HCT116 (cell line): ENCODE measurements around the gene TOP3B. TPM values are rescaled to one million over a fixed set of nuclear protein-coding genes. Genes with fewer than 3 reads are reported as not detected.

Source experiments
- ATAC-seq: fragments of 200-7000 bp; cut with Tn5 transposase; 2 replicates; pipeline ENCODE4 v1.9.1; 2020; ENCODE audit warnings: mild to moderate bottlenecking, moderate library complexity
- BruUV-seq: library from RNA; stranded (reverse); fragments of 400-500 nt; replicated peaks from 2 replicates; lab custom pipeline; 2021; lab: Mats Ljungman, UMichigan
- CTCF ChIA-PET: fragments of 300-600 bp; sonication (Branson Sonifier 250); formaldehyde crosslinking; loops from one replicate; lab custom pipeline; 2021; ENCODE audit warnings: antibody characterized with exemption; lab: Charles Lee
- POLR2A ChIA-PET: fragments of 300-600, 350-600 bp; sonication (Branson Sonifier 250); formaldehyde crosslinking; loops from one replicate; lab custom pipeline; 2021; ENCODE audit warnings: antibody characterized with exemption; lab: Charles Lee
- RAD21 ChIA-PET, 2 experiments: fragments of 300-600 bp; sonication (Branson Sonifier 250); formaldehyde crosslinking; loops; one replicate each; lab custom pipeline; 2023; ENCODE audit warnings: low total read pairs in 2 of 2; ENCODE audit not compliant: uncharacterized antibody in 2 of 2, unreplicated experiment in 2 of 2, low non-redundant PET in 1 of 2; lab: Charles Lee
- DNase-seq: peaks from one replicate; pipeline ENCODE4 v3.0.0-alpha.2; 2010; ENCODE audit warnings: low read depth, low spot score
- H2AFZ ChIP-seq: fragments of 200-600 bp; shearing (Covaris generic), sonication (generic); 2 replicates; pipeline ENCODE4 v1.6.1; 2017; ENCODE audit warnings: low read depth, mixed run types, mixed read lengths, antibody characterized with exemption, low read length; ENCODE audit not compliant: poor library complexity, severe bottlenecking
- H3K27ac ChIP-seq: 2 replicates; pipeline ENCODE4 v1.5.1; 2012; ENCODE audit warnings: low read depth, low read length
- H3K27me3 ChIP-seq: fragments of 200-600 bp; sonication (generic); 2 replicates; pipeline ENCODE4 v1.6.1; 2016; ENCODE audit warnings: mixed run types, low read length, mixed read lengths; ENCODE audit not compliant: insufficient read depth
- H3K36me3 ChIP-seq, 2 experiments: fragments of 200-500 bp in 1 of 2; fragments of 200-600 bp in 1 of 2; sonication (Bioruptor generic) in 1 of 2; sonication (generic) in 1 of 2; 2 replicates each; pipeline versions ENCODE4 v1.5.1 to v1.6.1; 2014 to 2016; ENCODE audit warnings: low read length in 2 of 2, inconsistent platforms in 1 of 2, mixed read lengths in 1 of 2, mixed run types in 1 of 2; ENCODE audit not compliant: insufficient read depth in 2 of 2, control insufficient read depth in 1 of 2
- H3K4me1 ChIP-seq, 2 experiments: fragments of 200-600 bp in 1 of 2; sonication (generic) in 1 of 2; 2 replicates each; pipeline versions ENCODE4 v1.5.1 to v1.6.1; 2012 to 2017; ENCODE audit warnings: low read length in 2 of 2, inconsistent platforms in 1 of 2, mild to moderate bottlenecking in 1 of 2, mixed read lengths in 1 of 2, mixed run types in 1 of 2, moderate library complexity in 1 of 2; ENCODE audit not compliant: insufficient read depth in 2 of 2, control insufficient read depth in 1 of 2
- H3K4me2 ChIP-seq: fragments of 200-600 bp; sonication (generic); 2 replicates; pipeline ENCODE4 v1.6.1; 2017; ENCODE audit warnings: mixed run types, low read length, mixed read lengths
- H3K4me3 ChIP-seq, 2 experiments: fragments of 200-600 bp in 1 of 2; sonication (generic) in 1 of 2; replicated peaks in 1 of 2; 2 replicates each; pipeline ENCODE4 v1.5.1; 2011 to 2016; ENCODE audit warnings: low read length in 2 of 2, control low read depth in 1 of 2, low read depth in 1 of 2, mild to moderate bottlenecking in 1 of 2, mixed read lengths in 1 of 2, mixed run types in 1 of 2
- H3K79me2 ChIP-seq: fragments of 200-600 bp; sonication (generic); 2 replicates; pipeline ENCODE4 v1.6.1; 2017; ENCODE audit warnings: mild to moderate bottlenecking, mixed run types, low read length, moderate library complexity, mixed read lengths; ENCODE audit not compliant: insufficient read depth
- H3K9ac ChIP-seq: fragments of 200-600 bp; sonication (generic); 2 replicates; pipeline ENCODE4 v1.6.1; 2016; ENCODE audit warnings: low read length, mixed read lengths
- H3K9me2 ChIP-seq: fragments of 200-600 bp; sonication (generic), shearing (Covaris generic); 2 replicates; pipeline ENCODE4 v1.6.1; 2017; ENCODE audit warnings: mixed run types, mild to moderate bottlenecking, moderate library complexity; ENCODE audit not compliant: insufficient read depth
- H3K9me3 ChIP-seq, 2 experiments: fragments of 200-500 bp in 1 of 2; fragments of 200-600 bp in 1 of 2; sonication (Bioruptor generic) in 1 of 2; sonication (generic) in 1 of 2; 2 replicates each; pipeline ENCODE4 v1.6.1; 2014 to 2017; ENCODE audit warnings: low read length in 2 of 2, mixed read lengths in 2 of 2, inconsistent platforms in 1 of 2, low read depth in 1 of 2, mild to moderate bottlenecking in 1 of 2, mixed run types in 1 of 2, moderate library complexity in 1 of 2; ENCODE audit not compliant: control insufficient read depth in 1 of 2, insufficient read depth in 1 of 2
- H4K20me1 ChIP-seq: fragments of 200-600 bp; sonication (generic), shearing (Covaris generic); 2 replicates; pipeline ENCODE4 v1.6.1; 2017; ENCODE audit warnings: mixed run types, mild to moderate bottlenecking, moderate library complexity; ENCODE audit not compliant: insufficient read depth
- CBX3 ChIP-seq: IDR thresholded peaks from 2 replicates; pipeline ENCODE4 v1.6.1; 2012; ENCODE audit warnings: low read depth
- EZH2 ChIP-seq: fragments of 200-600 bp; sonication (generic); IDR thresholded peaks from 2 replicates; pipeline ENCODE4 v1.6.1; 2017; ENCODE audit warnings: antibody characterized with exemption, mixed run types
- FOSL1 ChIP-seq: IDR thresholded peaks from 2 replicates; pipeline ENCODE4 v1.6.1; 2012; ENCODE audit warnings: low read depth
- RAD21 ChIP-seq: IDR thresholded peaks from 2 replicates; pipeline ENCODE4 v1.6.1; 2012; ENCODE audit warnings: low read depth, mild to moderate bottlenecking
- ZNF274 ChIP-seq: fragments of 200-500 bp; sonication (Bioruptor generic); IDR thresholded peaks from 2 replicates; pipeline ENCODE4 v1.6.1; 2014; ENCODE audit warnings: mild to moderate bottlenecking, low read depth, low read length, inconsistent platforms
- intact Hi-C: fragments of 100-400 bp; cut with micrococcal nuclease; formaldehyde crosslinking; loops from 2 replicates; pipeline ENCODE4 v1.10.0; 2022
- total RNA-seq: library from RNA; stranded (reverse); gene quantifications from one replicate; pipeline ENCODE4 v1.2.1, GENCODE V29; 2021; ENCODE audit not compliant: unreplicated experiment
- TF ChIP-seq, protein P1 (sequence below): IDR thresholded peaks from 2 replicates; pipeline ENCODE4 v1.6.1; 2012; ENCODE audit warnings: low read depth
- TF ChIP-seq, protein P2 (sequence below): IDR thresholded peaks from 2 replicates; pipeline ENCODE4 v1.6.1; 2012

The TOP3B gene
- total RNA-seq, 1 experiment from 2014 or later: 50.1 TPM

DNA sequence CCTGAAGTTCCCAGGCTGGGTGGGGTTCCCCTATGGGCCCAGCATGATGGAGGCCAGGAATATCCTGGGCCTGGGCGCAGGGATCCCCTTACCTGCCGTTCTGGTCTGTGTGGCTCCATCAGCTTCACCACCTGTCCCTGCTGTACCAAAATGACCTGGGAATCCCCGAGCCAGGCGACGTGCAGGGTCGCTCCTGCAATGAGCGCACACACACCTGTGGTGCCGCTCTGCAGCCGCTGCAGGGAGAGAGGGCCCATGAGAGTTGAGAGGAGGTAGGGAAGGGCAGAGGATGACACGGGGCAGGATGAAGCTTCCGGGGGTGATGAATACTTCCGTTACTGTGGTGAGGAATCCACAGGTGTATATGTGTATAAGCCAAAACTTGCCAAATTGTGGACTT lies 51.5 kb downstream of the TOP3B start:
- RAD21 ChIA-PET: no interaction called here
- 0 out of 2 replicates have a peak, but pooled peaks cover 2% of the 10 kb centered on the region for H3K79me2 ChIP-seq
- POLR2A ChIA-PET: no interaction called here
- H3K9me2 ChIP-seq: no peaks in the 10 kb centered on the region
- no peaks in the 10 kb centered on the region for H3K27me3 ChIP-seq
- H3K27ac ChIP-seq: no peak overlapping the region
- H3K36me3 ChIP-seq: peaks cover 13 to 26% of the 10 kb centered on the region in 2 experiments
- no peak for TF ChIP-seq RAD21
- no peak for TF ChIP-seq EZH2
- TF ChIP-seq FOSL1: no peak
- TF ChIP-seq, protein P1, sequence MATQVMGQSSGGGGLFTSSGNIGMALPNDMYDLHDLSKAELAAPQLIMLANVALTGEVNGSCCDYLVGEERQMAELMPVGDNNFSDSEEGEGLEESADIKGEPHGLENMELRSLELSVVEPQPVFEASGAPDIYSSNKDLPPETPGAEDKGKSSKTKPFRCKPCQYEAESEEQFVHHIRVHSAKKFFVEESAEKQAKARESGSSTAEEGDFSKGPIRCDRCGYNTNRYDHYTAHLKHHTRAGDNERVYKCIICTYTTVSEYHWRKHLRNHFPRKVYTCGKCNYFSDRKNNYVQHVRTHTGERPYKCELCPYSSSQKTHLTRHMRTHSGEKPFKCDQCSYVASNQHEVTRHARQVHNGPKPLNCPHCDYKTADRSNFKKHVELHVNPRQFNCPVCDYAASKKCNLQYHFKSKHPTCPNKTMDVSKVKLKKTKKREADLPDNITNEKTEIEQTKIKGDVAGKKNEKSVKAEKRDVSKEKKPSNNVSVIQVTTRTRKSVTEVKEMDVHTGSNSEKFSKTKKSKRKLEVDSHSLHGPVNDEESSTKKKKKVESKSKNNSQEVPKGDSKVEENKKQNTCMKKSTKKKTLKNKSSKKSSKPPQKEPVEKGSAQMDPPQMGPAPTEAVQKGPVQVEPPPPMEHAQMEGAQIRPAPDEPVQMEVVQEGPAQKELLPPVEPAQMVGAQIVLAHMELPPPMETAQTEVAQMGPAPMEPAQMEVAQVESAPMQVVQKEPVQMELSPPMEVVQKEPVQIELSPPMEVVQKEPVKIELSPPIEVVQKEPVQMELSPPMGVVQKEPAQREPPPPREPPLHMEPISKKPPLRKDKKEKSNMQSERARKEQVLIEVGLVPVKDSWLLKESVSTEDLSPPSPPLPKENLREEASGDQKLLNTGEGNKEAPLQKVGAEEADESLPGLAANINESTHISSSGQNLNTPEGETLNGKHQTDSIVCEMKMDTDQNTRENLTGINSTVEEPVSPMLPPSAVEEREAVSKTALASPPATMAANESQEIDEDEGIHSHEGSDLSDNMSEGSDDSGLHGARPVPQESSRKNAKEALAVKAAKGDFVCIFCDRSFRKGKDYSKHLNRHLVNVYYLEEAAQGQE: no peak
- no peak for TF ChIP-seq CBX3
- no peak for TF ChIP-seq ZNF274
- TF ChIP-seq, protein P2, sequence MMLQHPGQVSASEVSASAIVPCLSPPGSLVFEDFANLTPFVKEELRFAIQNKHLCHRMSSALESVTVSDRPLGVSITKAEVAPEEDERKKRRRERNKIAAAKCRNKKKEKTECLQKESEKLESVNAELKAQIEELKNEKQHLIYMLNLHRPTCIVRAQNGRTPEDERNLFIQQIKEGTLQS: no peak
- no peaks in the 10 kb centered on the region for H3K9me3 ChIP-seq
- H3K9ac ChIP-seq: no peak overlapping the region
- no TSS peak for BruUV-seq
- no peak for ATAC-seq
- no peaks in the 10 kb centered on the region for H4K20me1 ChIP-seq
- H3K4me1 ChIP-seq: no peaks in the 10 kb centered on the region
- CTCF ChIA-PET: no interaction called here
- no peak overlapping the region for H3K4me2 ChIP-seq
- no peak overlapping the region for H3K4me3 ChIP-seq
- DNase-seq: no peak
- intact Hi-C loops: no loop called here
- H2AFZ ChIP-seq: no peak overlapping the region
